ENCODE data around the gene SNTG2.

Gene SNTG2

GRCh38 chr2:1147873-1148612 lies 197.4 kb downstream of the SNTG2 start:
- DNase-seq (ENCODE audit: low read depth), result no peak

DNA sequence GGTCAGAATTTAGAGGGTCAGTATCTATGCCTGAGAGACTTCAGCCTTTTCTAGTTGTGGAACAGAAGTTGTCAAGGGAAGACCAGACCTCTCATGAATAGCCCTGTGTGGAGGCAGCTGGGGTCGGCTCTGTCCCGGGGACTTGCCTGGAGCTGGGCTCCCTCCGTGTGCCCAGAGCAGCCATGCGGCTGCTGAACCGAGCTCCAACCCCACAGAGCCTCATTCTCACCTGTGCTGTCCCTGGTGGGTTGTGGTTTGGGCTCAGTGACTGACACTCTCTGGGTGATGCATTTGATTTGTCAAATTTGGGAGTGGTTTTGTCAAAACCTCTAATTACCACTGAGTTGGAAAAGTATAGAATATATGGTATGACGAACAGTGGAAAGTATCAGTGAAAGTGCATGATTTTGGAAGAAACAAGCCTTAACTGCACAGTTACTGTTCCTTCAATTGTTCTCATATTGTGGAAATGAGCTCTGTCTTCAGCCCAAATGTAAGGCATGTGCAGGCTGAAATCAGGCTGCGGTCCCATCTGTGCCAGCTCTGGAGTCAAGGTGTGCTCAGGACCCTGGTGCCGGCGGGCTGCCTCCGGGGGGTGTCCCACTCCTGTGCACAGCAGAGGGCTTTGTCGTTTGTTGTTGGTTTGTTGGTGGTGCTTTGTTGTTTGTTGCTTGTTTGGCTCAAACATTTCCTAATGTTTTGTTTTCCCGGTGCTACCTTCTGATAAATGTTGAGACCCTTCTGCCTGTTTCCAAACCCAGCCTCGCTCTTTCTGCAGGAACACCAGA lies 200.3 kb downstream of the SNTG2 start:
- no peak for DNase-seq (ENCODE audit: low read depth)

DNA sequence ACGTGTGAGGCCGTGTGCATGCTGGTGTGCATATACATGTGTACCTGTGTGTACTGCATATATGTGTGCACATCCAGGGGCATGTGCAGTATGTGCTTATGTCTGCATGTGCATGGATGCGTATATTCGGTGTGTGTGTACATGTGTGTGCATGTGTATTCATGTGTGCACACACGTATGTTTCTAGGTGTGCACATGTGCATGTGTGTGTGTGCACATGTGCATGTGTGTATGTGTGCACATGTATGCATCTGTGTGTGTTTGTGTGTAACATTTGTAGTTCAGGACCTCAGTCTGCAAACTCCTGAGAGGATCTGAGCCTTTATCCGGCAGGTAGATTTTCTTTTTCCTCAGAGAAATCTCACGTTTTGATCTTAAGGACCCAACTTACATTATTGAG lies 201.7 kb downstream of the SNTG2 start:
- DNase-seq (ENCODE audit: low read depth), result no peak

DNA sequence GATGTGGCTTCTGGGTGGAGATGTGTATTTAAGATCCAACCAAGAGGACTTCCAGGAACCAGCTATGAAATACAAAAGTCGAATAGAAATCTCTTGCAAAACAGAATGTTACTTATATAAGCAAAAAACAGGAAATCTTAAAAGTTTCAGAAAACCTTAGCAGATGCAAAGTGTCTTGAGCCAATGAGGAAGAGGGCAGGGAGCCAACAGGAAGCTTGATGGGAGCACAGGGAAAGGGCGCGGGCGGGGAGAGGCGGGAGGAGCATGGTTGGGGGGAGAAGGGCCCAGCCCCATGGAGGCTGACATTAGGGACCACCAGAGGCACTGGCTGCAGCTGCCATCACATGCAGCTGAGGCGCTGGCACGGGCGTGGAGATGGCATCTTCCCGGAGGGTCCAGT lies 203.3 kb downstream of the SNTG2 start:
- no peak for DNase-seq (ENCODE audit: low read depth)

DNA sequence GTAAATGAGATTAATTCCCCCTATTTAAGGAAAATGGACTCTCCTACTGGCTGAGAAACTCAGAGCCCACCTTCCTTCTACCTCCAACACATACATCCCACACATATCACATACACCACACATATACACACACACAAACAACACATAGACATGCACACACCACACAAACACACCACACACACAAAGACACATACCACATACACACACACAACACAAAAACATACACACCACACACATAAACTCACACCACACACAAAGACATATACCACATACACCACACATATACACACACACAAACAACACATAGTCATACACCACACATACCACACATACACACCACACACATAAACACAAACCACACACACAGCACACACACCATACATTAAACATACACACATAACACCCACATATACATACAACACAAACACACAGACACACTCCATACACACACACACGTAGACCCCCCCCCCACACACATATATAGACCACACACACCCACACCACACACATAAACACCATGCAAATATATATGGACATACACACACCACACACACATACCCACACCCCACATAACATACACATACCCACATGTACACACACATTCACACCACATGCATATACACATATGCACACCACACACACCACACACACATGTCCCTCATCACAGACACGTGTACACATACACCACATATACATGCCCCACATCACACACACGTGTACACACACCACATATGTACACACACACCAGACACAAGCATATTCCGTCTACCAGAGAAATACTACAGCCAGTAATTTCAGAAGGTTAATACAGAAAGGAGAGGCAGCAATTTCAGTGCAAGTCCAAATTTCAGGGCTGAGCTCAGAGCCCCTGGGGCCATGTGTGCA lies 204.3 kb downstream of the SNTG2 start:
- DNase-seq (ENCODE audit: low read depth), result no peak

DNA sequence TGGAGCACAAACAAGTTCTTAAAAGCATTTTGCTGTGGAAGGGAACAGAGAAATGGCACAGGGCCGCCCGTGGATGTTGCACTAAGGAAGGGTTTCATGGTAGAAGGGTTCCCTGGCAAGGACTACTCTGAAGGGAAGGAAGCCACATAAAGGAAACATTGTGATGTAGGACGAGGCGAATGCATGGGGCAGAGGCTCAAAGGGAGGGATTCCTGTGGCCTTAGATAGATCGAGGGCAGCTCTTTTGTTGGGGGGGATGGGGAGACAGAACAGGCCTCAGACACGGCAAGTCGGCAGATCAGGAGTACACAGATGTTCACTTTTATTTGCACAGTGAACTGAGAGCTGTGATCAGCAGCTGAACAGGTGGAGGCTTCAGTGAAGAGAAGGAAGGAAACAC lies 205.4 kb downstream of the SNTG2 start:
- DNase-seq (ENCODE audit: low read depth), result no peak

DNA sequence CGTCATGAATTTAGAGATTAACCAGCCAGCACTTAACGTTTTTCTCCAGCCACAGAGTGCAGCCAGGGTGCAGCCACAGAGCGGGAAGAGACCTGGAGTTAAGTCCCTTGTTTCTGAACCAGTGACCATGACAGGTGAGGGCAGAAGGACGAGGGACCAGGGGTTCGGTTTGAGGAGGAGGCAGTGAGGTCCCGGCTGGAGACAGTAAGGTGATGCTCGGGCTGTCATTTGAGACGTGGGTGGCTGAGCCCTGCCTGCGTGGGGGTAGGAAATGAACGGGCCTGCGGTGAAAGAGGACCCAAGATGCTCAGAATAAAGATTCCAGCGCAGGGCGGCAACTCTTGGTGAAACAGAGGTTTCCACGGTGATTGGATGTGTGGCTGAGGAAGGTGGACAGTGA lies 205.9 kb downstream of the SNTG2 start:
- DNase-seq (ENCODE audit: low read depth), result no peak

- no peak for DNase-seq (ENCODE audit: low read depth)
Observed at GRCh38 chr2:1157107-1157506, 206.5 kb downstream of the SNTG2 start.

- DNase-seq (ENCODE audit: low read depth), result no peak
Observed at GRCh38 chr2:1159013-1159412, 208.4 kb downstream of the SNTG2 start.

DNA sequence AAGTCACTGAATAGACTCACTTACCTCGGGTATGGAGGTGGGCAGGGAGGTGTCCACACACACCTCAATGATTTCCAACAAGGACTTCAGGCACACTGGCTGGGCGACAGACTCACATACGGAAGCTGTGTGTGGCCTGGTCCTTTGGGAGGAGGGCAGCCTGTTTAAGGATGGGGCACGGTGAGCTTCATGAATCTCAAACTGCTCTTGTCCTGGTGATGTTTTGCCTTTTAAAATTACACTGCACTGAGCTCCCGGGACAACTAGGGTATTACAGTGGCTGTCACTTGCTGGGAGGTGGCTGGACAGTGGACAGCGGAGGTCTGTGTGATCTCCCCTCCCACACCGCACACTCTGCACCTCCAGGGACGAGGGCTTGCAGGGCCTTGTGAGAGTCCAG lies 211.6 kb downstream of the SNTG2 start:
- DNase-seq (ENCODE audit: low read depth), result no peak

GRCh38 chr2:1162768-1163584 lies 212.3 kb downstream of the SNTG2 start:
- DNase-seq (ENCODE audit: low read depth), result no peak

DNA sequence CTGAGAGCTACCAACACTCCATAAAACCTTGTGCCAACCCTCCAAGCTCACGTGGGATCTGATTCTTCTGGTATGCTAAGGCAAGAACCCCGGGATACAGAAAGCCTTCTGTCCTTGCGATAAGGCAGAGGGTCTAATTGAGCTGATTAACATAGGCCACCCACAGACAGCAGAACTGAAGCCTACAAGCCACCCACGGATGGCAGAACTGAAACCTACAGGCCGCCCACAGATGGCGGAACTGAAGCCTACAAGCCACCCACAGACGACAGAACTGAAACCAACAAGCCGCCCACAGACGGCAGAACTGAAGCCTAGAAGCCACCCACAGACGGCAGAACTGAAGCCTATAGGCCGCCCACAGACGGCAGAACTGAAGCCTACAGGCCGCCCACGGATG lies 216.3 kb downstream of the SNTG2 start:
- no peak for DNase-seq (ENCODE audit: low read depth)

GRCh38 chr2:1168846-1169245 lies 218.2 kb downstream of the SNTG2 start:
- DNase-seq (ENCODE audit: low read depth), result no peak

DNA sequence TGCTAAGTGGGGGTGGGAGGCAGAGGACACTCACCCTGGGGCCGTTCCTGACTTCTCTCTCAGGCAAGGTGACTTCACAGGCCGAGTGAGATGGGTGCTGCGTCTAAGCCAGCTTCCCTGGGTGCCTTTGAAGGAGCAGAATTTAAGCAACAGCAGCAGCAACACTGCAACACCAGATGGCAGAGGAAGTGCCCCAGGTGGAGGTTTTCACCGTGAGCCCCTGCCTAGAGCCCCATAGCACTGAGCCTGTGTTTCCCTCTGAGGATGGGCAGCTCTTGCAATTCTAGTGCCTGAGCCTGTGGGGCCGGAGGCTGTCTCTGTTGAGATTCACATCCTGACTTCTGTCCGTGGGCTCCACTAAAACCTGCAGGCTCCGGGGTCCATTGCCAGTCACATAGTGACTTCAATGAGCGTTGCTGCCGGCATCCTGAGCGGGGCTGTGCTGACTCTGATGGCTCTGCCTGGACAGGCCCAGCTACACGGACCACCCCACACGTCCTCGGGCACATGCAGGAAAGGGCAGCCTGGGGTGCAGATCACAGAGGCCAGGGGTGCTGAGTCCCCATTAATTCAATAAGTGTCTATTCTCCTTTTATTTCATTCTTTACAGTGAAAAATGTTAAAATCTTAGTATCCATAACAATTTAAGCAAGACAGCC lies 218.8 kb downstream of the SNTG2 start:
- DNase-seq (ENCODE audit: low read depth), result no peak

DNA sequence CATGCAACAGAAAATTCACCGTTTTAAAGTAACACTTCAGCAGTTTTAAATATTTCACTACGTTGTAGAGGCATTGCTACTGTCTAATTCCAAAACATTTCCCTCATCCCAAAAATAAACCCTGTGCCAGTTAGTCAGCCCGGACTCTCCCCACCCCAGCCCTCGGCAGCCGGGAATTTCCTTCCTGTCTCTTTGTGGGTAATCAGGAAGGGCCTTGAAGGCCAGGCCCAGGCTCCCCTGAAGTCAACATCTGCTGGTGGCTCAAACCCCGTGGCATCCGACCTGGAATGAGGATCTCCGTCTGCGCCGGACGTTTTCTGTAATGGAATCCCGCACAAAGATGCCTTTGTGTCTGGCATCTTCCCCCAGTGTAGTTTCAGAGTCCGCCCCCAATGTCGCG lies 219.6 kb downstream of the SNTG2 start:
- DNase-seq (ENCODE audit: low read depth), result no peak

DNA sequence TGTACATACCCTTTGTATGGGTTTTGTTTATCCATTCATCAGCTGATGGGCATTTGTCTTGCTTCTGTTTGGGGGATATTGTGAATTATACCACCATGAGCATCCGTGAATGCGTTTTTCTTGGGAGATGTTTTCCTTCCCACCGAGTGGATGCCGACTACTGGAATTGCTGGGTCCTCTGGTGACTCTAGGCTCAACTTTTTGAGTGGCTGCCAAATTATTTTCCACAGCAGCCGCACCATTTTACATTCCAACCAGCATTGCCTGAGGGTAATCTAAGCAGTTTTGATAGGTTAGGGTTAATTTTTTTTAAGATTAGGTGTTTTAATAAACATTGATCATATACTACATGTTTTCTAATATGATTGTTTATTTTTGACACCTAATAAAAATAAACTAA lies 220.1 kb downstream of the SNTG2 start:
- DNase-seq (ENCODE audit: low read depth), result no peak

DNA sequence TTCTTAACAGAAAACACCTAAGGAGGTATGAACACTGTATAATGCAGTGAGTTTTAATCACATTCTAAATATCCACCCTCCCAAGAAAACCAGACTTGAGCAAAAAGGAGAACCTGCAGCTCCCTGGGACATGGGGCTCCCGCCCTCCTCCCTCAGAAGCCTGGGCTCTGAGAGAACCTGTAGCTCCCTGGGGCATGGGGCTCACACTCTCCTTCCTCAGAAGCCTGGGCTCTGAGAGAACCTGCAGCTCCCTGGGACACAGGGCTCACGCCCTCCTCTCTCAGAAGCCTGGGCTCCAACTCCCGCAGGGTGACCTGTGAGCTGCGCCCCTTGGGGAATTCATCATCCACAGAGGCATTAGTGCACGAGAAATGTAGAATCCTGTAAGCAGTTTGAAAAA lies 222.9 kb downstream of the SNTG2 start:
- DNase-seq (ENCODE audit: low read depth), result no peak

DNA sequence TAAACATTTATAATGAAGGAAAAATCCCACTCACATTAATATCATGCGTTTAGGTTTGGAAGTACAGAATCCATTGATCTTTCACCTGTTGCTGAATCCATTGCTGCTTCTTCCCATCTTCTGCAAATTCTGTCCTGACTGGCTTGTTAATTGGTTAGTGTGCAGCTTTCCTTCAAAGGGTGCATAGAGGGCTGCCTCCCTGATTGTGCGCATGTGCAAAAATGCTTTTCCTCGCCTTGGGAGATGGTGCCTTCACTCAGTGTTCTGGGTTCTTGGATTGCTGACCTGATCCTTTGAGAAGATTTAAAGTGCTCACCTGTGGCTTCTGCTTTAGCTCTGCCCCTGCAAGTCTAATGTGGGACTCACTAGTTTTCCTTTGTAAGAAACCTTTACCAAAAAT lies 231.2 kb downstream of the SNTG2 start:
- no peak for DNase-seq (ENCODE audit: low read depth)

- DNase-seq (ENCODE audit: low read depth), result no peak
Observed at GRCh38 chr2:1183300-1183699, 232.7 kb downstream of the SNTG2 start.

DNA sequence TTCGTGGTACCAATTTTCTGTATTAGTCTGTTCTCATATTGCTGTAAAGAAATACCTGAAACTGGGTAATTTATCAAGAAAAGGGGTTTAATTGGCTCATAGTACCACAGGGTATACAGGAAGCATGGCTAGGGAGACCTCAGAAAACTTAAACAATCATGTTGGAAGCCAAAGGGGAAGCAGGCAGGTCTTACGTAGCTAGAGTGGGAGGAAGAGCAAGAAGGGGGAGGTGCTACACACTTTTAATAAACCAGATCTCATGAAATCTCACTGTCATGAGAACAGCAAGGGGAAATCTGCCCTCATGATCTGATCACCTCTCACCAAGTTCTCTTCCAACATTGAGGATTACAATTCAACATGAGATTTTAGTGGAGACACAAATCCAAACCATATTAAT lies 235.8 kb downstream of the SNTG2 start:
- DNase-seq (ENCODE audit: low read depth), result no peak

GRCh38 chr2:1187189-1187588 lies 236.5 kb downstream of the SNTG2 start:
- no peak for DNase-seq (ENCODE audit: low read depth)

Measured in non-pigmented ciliary epithelial cell (primary cell).